IMR-90 (cell line): ENCODE measurements around the gene CDH13. TPM values are rescaled to one million over a fixed set of nuclear protein-coding genes. Genes with fewer than 3 reads are reported as not detected.

Experiments
- ATAC-seq: fragments of 200-7000 bp; cut with Tn5 transposase; 2 replicates; pipeline ENCODE4 v1.9.1; 2020; ENCODE audit warnings: low read depth, mild to moderate bottlenecking, moderate library complexity
- BruUV-seq: library from RNA; stranded (reverse); fragments of 400-500 nt; replicated peaks from 2 replicates; lab custom pipeline; 2021; lab: Mats Ljungman, UMichigan
- CTCF ChIA-PET: fragments of 300-600 bp; formaldehyde crosslinking; extraction: SDS; loops from one replicate; lab custom pipeline; 2021; ENCODE audit warnings: antibody characterized with exemption; lab: Yijun Ruan, JAX
- POLR2A ChIA-PET: fragments of 300-600 bp; sonication (Branson Sonifier 250); formaldehyde crosslinking; loops from one replicate; lab custom pipeline; 2022; ENCODE audit warnings: antibody characterized with exemption; ENCODE audit not compliant: unreplicated experiment; lab: Charles Lee
- DNase-seq: peaks from one replicate; pipeline ENCODE4 v3.0.0; 2013
- H2AFZ ChIP-seq: replicated peaks from 2 replicates; pipeline ENCODE3; 2013; ENCODE audit warnings: low read length, mild to moderate bottlenecking; ENCODE audit not compliant: poor library complexity
- H2AK5ac ChIP-seq: 2 replicates; pipeline ENCODE4 v1.6.1; 2013; ENCODE audit warnings: low read depth, low read length, inconsistent platforms
- H2AK9ac ChIP-seq: replicated peaks from 2 replicates; pipeline ENCODE3; 2013; ENCODE audit warnings: mild to moderate bottlenecking, low read depth, low read length, moderate library complexity; ENCODE audit not compliant: poor library complexity
- H2BK120ac ChIP-seq: 2 replicates; pipeline ENCODE4 v1.6.1; 2013; ENCODE audit warnings: low read depth, low read length, inconsistent platforms
- H2BK15ac ChIP-seq: 3 replicates; pipeline ENCODE4 v1.6.1; 2013; ENCODE audit warnings: low read depth, low read length, inconsistent platforms
- H2BK20ac ChIP-seq: 2 replicates; pipeline ENCODE4 v1.6.1; 2013; ENCODE audit warnings: low read depth, mild to moderate bottlenecking, inconsistent platforms, low read length, moderate library complexity
- H2BK5ac ChIP-seq: 2 replicates; pipeline ENCODE4 v1.6.1; 2013; ENCODE audit warnings: mild to moderate bottlenecking, low read depth, low read length, inconsistent platforms; ENCODE audit not compliant: poor library complexity, severe bottlenecking
- H3K14ac ChIP-seq: replicated peaks from 2 replicates; pipeline ENCODE4 v1.6.1; 2013; ENCODE audit warnings: low read depth, low read length, inconsistent platforms
- H3K18ac ChIP-seq: 2 replicates; pipeline ENCODE4 v1.6.1; 2013; ENCODE audit warnings: low read depth, low read length, control low read depth
- H3K23ac ChIP-seq: 2 replicates; pipeline ENCODE4 v1.6.1; 2013; ENCODE audit warnings: low read depth, low read length, inconsistent platforms
- H3K27ac ChIP-seq: 2 replicates; pipeline ENCODE4 v1.5.1; 2013; ENCODE audit warnings: mild to moderate bottlenecking, control low read depth, low read length; ENCODE audit not compliant: insufficient read depth
- H3K27me3 ChIP-seq: 2 replicates; pipeline ENCODE4 v1.6.1; 2013; ENCODE audit warnings: low read length; ENCODE audit not compliant: control insufficient read depth, insufficient read depth
- H3K36me3 ChIP-seq: 2 replicates; pipeline ENCODE4 v1.6.1; 2013; ENCODE audit warnings: low read length, mixed read lengths; ENCODE audit not compliant: control insufficient read depth, insufficient read depth
- H3K4ac ChIP-seq: 2 replicates; pipeline ENCODE4 v1.6.1; 2013; ENCODE audit warnings: low read depth, low read length, inconsistent platforms
- H3K4me1 ChIP-seq: 2 replicates; pipeline ENCODE4 v1.6.1; 2013; ENCODE audit warnings: low read length, mixed read lengths; ENCODE audit not compliant: control insufficient read depth, insufficient read depth
- H3K4me2 ChIP-seq: 2 replicates; pipeline ENCODE4 v1.6.1; 2013; ENCODE audit warnings: low read depth, mild to moderate bottlenecking, control low read depth, low read length, moderate library complexity
- H3K4me3 ChIP-seq: 2 replicates; pipeline ENCODE4 v1.5.1; 2013; ENCODE audit warnings: low read depth, mild to moderate bottlenecking, control low read depth, low read length, moderate library complexity; ENCODE audit not compliant: insufficient read depth
- H3K56ac ChIP-seq: 2 replicates; pipeline ENCODE4 v1.6.1; 2013; ENCODE audit warnings: low read length, inconsistent platforms; ENCODE audit not compliant: insufficient read depth; ENCODE audit errors: extremely low read depth
- H3K79me1 ChIP-seq, 2 experiments: 2 replicates each; pipeline ENCODE4 v1.6.1; 2013; ENCODE audit warnings: low read length in 2 of 2, inconsistent platforms in 1 of 2, low read depth in 1 of 2
- H3K9ac ChIP-seq: 2 replicates; pipeline ENCODE4 v1.6.1; 2013; ENCODE audit warnings: low read depth, low read length, control low read depth
- H3K9me1 ChIP-seq: 2 replicates; pipeline ENCODE4 v1.6.1; 2013; ENCODE audit warnings: low read length, inconsistent platforms; ENCODE audit not compliant: insufficient read depth
- H3K9me3 ChIP-seq: 2 replicates; pipeline ENCODE4 v1.6.1; 2013; ENCODE audit warnings: low read length; ENCODE audit not compliant: control insufficient read depth, insufficient read depth
- H4K20me1 ChIP-seq: 2 replicates; pipeline ENCODE4 v1.6.1; 2013; ENCODE audit warnings: low read length, inconsistent platforms; ENCODE audit not compliant: insufficient read depth
- H4K5ac ChIP-seq: 2 replicates; pipeline ENCODE4 v1.6.1; 2013; ENCODE audit warnings: mild to moderate bottlenecking, low read depth, low read length, control low read depth
- H4K8ac ChIP-seq, 2 experiments: 2 replicates each; pipeline ENCODE4 v1.6.1; 2013; ENCODE audit warnings: low read depth in 2 of 2, low read length in 2 of 2, control low read depth in 1 of 2, inconsistent platforms in 1 of 2
- H4K91ac ChIP-seq: 2 replicates; pipeline ENCODE4 v1.6.1; 2013; ENCODE audit warnings: low read depth, low read length, inconsistent platforms; ENCODE audit not compliant: insufficient read depth
- BHLHE40 ChIP-seq: fragments of 150-350 bp; IDR thresholded peaks from 2 replicates; pipeline ENCODE4 v1.6.1; 2016; ENCODE audit warnings: mild to moderate bottlenecking, low read depth, low read length
- CEBPB ChIP-seq: IDR thresholded peaks from 2 replicates; pipeline ENCODE4 v1.6.1; 2012; ENCODE audit warnings: low read depth, low read length, improper control_type of control experiment
- CHD1 ChIP-seq: IDR thresholded peaks from 2 replicates; pipeline ENCODE4 v1.6.1; 2012; ENCODE audit warnings: low read depth, low read length, improper control_type of control experiment
- ELK1 ChIP-seq: fragments of 150-350 bp; IDR thresholded peaks from 2 replicates; pipeline ENCODE4 v1.6.1; 2016; ENCODE audit warnings: low read depth, mild to moderate bottlenecking, low read length, moderate library complexity, borderline replicate concordance
- FOS ChIP-seq: fragments of 150-350 bp; IDR thresholded peaks from 2 replicates; pipeline ENCODE4 v1.6.1; 2016; ENCODE audit warnings: low read depth, low read length
- MAFK ChIP-seq: IDR thresholded peaks from 2 replicates; pipeline ENCODE4 v1.6.1; 2012; ENCODE audit warnings: low read depth, low read length, improper control_type of control experiment
- MAZ ChIP-seq: IDR thresholded peaks from 2 replicates; pipeline ENCODE4 v1.6.1; 2012; ENCODE audit warnings: low read depth, mild to moderate bottlenecking, low read length, improper control_type of control experiment, moderate library complexity, borderline replicate concordance
- MXI1 ChIP-seq: IDR thresholded peaks from 2 replicates; pipeline ENCODE4 v1.6.1; 2012; ENCODE audit warnings: low read depth, mild to moderate bottlenecking, low read length, moderate library complexity, borderline replicate concordance
- NFE2L2 ChIP-seq: fragments of 150-350 bp; IDR thresholded peaks from 2 replicates; pipeline ENCODE4 v1.6.1; 2016; ENCODE audit warnings: low read depth, mild to moderate bottlenecking, low read length
- POLR2A ChIP-seq: IDR thresholded peaks from 2 replicates; pipeline ENCODE4 v1.6.1; 2012; ENCODE audit warnings: mild to moderate bottlenecking, low read depth, low read length
- RAD21 ChIP-seq: IDR thresholded peaks from 2 replicates; pipeline ENCODE4 v1.6.1; 2012; ENCODE audit warnings: low read length, improper control_type of control experiment
- RCOR1 ChIP-seq: IDR thresholded peaks from 2 replicates; pipeline ENCODE4 v1.6.1; 2012; ENCODE audit warnings: mild to moderate bottlenecking, low read length, improper control_type of control experiment; ENCODE audit not compliant: insufficient replicate concordance
- WGBS, 2 experiments: methylation state at CpG; one replicate each; pipeline versions ENCODE4 v1.1.5 to v1.1.7; 2013; ENCODE audit warnings: missing lambda C conversion rate in 2 of 2; ENCODE audit not compliant: insufficient read length in 1 of 2; ENCODE audit errors: extremely low coverage in 2 of 2; 5-methylcytosine and 5-hydroxymethylcytosine counted together
- dilution Hi-C: fragments of 300-500 bp; cut with HindIII; formaldehyde crosslinking; loops from one replicate; pipeline ENCODE4 v1.14.3; 2018; ENCODE audit warnings: low sequenced_read_pairs; ENCODE audit not compliant: unreplicated experiment
- in situ Hi-C: fragments of 300-500 bp; cut with MboI; formaldehyde crosslinking; loops from 3 replicates; pipeline ENCODE4 v1.14.3; 2019; ENCODE audit warnings: low sequenced_read_pairs, inconsistent platforms, mixed read lengths
- intact Hi-C: fragments of 100-400 bp; cut with micrococcal nuclease; formaldehyde crosslinking; loops from 2 replicates; pipeline ENCODE4 v1.10.0; 2022
- polyA plus RNA-seq, 3 experiments: library from polyadenylated mRNA; depleted of rRNA; stranded (reverse); fragments of >200 nt; gene quantifications; 2 replicates each; pipeline ENCODE4 v1.2.3, GENCODE V29; 2012; ENCODE audit warnings: low replicate concordance in 1 of 3
- total RNA-seq: library from RNA; depleted of rRNA; stranded (reverse); fragments of >200 nt; gene quantifications from 2 replicates; pipeline ENCODE4 v1.2.3, GENCODE V29; 2012
- TF ChIP-seq, protein P1 (sequence below): conservative IDR thresholded peaks from 2 replicates; pipeline ENCODE4 v1.5.1; 2012; ENCODE audit warnings: mild to moderate bottlenecking, low read depth, low read length, improper control_type of control experiment

Gene CDH13
- total and polyA plus RNA-seq, 2 of the 4 experiments (the other 2 are of a cell fraction), result 61.6 to 74.7 TPM

- Histone ChIP-seq H3K27ac (no peak overlapping the region), H2AK5ac (no peak overlapping the region)
Measured at GRCh38 chr16:83837566-83837965, 1210.8 kb downstream of the CDH13 start.

More at GRCh38 chr16:83837566-83837965, 1210.8 kb downstream of the CDH13 start:
- TF ChIP-seq NFE2L2 (no peak), CHD1 (no peak), MAZ (no peak), CEBPB (no peak), RAD21 (no peak), FOS (no peak), ELK1 (no peak), BHLHE40 (no peak), RCOR1 (no peak), POLR2A (no peak), MAFK (no peak), MXI1 (no peak)
- TF ChIP-seq, protein P1, sequence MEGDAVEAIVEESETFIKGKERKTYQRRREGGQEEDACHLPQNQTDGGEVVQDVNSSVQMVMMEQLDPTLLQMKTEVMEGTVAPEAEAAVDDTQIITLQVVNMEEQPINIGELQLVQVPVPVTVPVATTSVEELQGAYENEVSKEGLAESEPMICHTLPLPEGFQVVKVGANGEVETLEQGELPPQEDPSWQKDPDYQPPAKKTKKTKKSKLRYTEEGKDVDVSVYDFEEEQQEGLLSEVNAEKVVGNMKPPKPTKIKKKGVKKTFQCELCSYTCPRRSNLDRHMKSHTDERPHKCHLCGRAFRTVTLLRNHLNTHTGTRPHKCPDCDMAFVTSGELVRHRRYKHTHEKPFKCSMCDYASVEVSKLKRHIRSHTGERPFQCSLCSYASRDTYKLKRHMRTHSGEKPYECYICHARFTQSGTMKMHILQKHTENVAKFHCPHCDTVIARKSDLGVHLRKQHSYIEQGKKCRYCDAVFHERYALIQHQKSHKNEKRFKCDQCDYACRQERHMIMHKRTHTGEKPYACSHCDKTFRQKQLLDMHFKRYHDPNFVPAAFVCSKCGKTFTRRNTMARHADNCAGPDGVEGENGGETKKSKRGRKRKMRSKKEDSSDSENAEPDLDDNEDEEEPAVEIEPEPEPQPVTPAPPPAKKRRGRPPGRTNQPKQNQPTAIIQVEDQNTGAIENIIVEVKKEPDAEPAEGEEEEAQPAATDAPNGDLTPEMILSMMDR, result no peak
- in situ Hi-C loops, result no loop called here
- Histone ChIP-seq H4K20me1 (no peaks in the 10 kb centered on the region), H2BK120ac (no peak overlapping the region), H2BK15ac (no peak overlapping the region), H3K79me1 (no peaks in the 10 kb centered on the region), H3K9me3 (no peaks in the 10 kb centered on the region), H4K91ac (no peak overlapping the region), H3K14ac (no peak overlapping the region), H4K5ac (no peak overlapping the region), H3K4me2 (no peak overlapping the region), H2BK5ac (no peak overlapping the region), H3K9me1 (no peaks in the 10 kb centered on the region), H3K9ac (no peak overlapping the region), H3K18ac (no peak overlapping the region), H2BK20ac (no peak overlapping the region), H3K56ac (no peak overlapping the region), H2AK9ac (no peak overlapping the region), H2AFZ (no peak overlapping the region), H3K4ac (no peak overlapping the region), H4K8ac (no peak overlapping the region), H3K23ac (no peak overlapping the region), H3K4me1 (peaks cover 2% of the 10 kb centered on the region), H3K4me3 (no peak overlapping the region), H3K27me3 (peaks cover 3% of the 10 kb centered on the region; the same call in 1 of the 2 replicates), H3K36me3 (no peaks in the 10 kb centered on the region)
- no peak for ATAC-seq
- ChIA-PET CTCF (no interaction called here), POLR2A (no interaction called here)
- intact Hi-C loops, result no loop called here
- dilution Hi-C loops, result no loop called here
- no TSS peak for BruUV-seq
- WGBS, 2 experiments, result no CpG with 5 or more reads among the region's 4 CpGs
- no peak for DNase-seq
